Stimulated activated CD4-positive, alpha-beta T cell treated with anti-CD3 and anti-CD28 coated beads, Interleukin-2, amount 100 ng/mL, for 24 hours (primary cell): ENCODE results near the gene CCNI.
"Not testable (repeated sequence)": the region's sequence is repeated elsewhere in the genome, so short reads cannot be mapped to it uniquely, and the experiment has no call there.

Experiments
- DNase-seq, 2 donors: peaks; one replicate each; pipeline ENCODE4 v3.0.0-alpha.2; 2020

CCNI gene, protein sequence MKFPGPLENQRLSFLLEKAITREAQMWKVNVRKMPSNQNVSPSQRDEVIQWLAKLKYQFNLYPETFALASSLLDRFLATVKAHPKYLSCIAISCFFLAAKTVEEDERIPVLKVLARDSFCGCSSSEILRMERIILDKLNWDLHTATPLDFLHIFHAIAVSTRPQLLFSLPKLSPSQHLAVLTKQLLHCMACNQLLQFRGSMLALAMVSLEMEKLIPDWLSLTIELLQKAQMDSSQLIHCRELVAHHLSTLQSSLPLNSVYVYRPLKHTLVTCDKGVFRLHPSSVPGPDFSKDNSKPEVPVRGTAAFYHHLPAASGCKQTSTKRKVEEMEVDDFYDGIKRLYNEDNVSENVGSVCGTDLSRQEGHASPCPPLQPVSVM

GRCh38 chr4:77075869-77076799 lies at the start of gene CCNI:
TSS of gene CCNI (minus strand) at chr4:77075989. CDS start at chr4:77066362, 9,627 bp downstream.
- peak; percentile 91 to 93 for DNase-seq

DNA sequence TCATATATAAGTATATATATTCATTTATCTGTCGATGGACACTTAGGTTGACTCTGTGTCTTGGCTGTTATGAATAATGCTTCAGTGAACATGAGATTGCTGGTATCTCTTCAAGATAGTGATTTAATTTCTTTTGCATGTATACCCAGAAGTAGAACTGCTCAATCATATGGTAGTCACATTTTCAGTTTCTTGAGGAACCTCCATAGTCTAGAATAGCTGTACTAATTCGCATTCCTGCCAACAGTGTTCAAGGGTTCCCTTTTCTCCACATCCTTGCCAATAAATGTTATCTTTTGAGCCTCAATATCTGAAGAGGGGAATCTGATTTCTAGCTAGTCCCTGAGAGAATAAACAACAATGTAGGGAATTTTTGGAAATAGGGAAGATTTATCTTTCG lies 48.8 kb upstream of the CCNI start:
- no peak for DNase-seq

- DNase-seq, result no peak
Measured at GRCh38 chr4:77123411-77123810, 47.6 kb upstream of the CCNI start.

- no peak for DNase-seq
Measured at GRCh38 chr4:77122656-77123055, 46.9 kb upstream of the CCNI start.

GRCh38 chr4:77121736-77122240 lies 46.0 kb upstream of the CCNI start:
- DNase-seq, result no peak

- no peak for DNase-seq
Measured at GRCh38 chr4:77120886-77121508, 45.2 kb upstream of the CCNI start.

- no peak for DNase-seq
Measured at GRCh38 chr4:77117721-77118120, 41.9 kb upstream of the CCNI start.

- no peak for DNase-seq
Measured at GRCh38 chr4:77113069-77113468, 37.3 kb upstream of the CCNI start.

- no peak for DNase-seq
Measured at GRCh38 chr4:77110730-77111129, 34.9 kb upstream of the CCNI start.

DNA sequence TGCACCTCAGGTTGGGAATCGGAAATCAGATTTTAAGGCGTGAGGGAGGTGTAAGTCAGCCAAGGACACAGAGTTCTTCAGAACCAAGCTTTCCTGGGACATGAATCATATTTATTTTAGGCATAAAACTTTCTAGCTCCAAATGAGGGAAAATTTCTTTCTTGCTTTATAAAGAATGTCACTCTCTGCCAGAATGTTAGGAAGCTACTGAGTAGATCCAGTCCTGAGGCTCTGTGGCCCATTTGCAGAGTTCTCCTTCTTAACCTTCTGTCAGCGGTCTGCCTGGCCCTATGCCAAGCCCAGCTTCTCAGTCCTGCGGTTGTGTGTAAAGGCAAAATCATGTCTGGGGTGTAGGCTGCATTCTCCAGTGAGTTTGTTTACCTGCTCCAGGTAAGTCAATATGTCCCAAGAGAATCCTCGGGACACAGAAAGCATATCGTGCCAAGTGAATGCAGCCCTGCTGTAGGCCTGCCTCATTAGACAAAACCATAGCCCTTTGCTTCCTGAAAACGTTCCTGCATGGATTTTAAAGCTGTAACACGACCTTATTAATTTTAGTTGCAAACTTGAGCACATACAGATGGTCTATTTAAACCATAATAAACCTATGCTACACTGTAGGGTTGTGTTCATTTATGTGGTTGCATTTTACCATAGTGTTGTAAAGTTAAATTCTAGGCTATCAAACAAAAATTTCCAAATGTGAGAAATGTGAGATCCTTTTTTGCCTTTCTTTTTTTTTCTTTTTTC lies 29.2 kb upstream of the CCNI start:
- no peak for DNase-seq

GRCh38 chr4:77104388-77104787 lies 28.6 kb upstream of the CCNI start:
- no peak for DNase-seq

DNA sequence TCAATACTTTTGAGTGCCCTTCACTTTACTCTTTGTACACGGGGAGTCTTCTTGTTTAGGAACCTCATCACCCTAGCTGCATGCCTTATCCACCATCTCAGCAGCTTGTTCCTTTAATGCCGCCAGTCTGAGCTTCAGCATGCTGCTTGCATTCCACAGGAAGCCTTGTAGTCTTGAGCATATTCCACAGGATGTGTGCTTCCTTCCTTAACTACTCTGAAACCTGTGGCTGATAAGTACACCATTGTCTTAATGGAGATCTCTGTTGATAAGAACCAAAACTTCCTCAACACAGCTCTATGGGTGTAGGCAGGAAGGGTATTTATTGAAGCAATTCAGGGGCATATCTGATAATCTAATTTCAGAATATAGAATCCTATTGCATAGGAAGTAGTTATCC lies 24.4 kb upstream of the CCNI start:
- no peak for DNase-seq

DNA sequence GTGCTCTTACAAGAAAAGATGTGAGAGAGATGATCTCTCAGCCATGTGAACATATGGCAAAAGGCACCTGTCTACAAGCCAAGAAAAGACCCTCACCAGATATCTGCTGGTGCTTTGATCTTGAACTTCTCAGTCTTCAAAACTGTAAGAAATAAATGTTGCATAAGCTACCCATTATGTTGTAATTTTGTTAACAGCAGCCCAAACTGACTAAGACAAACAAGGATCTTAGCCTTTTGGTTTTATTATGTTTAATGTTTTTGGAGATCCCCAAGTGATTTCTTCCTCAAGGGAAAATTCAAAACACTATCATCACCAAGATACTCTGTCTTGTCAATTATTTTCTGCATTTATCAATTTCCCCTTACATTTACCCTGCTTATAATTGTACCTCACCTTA lies 21.8 kb upstream of the CCNI start:
- no peak for DNase-seq

GRCh38 chr4:77095101-77095821 lies 19.5 kb upstream of the CCNI start:
- DNase-seq, result peak; percentile 75 to 76

- no peak for DNase-seq
Measured at GRCh38 chr4:77094496-77094895, 18.7 kb upstream of the CCNI start.

DNA sequence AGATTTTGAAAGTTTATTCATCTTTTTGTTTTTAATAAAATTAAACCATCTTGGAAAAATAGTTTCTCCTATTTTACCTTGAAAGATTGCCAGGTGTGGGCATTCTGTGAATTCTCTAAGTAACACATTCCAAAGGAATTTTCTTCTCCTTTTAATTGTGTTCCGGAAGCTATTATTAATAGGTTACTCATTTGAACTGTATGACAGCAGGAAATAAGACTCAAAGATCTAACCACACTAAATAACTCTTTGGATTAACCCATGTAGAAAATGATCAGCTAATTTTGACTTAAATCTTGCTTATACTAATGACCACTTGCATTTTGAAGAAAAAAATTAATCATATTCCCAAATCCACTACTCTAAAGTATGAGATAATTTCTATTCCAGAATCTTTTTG lies 17.6 kb upstream of the CCNI start:
- DNase-seq, result no peak

DNA sequence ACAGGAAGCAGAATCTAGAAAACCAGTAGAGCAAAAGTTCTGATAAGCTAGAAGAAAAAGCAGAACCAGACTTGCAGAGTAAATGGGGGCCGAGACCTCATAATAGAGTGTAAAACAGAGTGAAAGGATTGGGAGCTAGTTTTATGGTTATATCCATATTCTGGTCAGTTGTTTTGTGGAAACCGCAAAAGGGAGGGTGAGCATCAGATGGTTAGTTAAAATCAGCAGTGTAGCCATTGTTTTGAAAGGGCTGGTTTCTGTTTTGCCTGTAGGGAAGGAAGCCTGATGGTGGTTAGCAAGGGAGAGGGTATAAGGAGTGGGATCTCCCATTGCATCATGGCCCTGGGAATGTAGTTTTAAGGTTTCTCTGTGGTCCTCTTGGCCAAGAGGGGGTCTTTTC lies 17.2 kb upstream of the CCNI start:
- no peak for DNase-seq

DNA sequence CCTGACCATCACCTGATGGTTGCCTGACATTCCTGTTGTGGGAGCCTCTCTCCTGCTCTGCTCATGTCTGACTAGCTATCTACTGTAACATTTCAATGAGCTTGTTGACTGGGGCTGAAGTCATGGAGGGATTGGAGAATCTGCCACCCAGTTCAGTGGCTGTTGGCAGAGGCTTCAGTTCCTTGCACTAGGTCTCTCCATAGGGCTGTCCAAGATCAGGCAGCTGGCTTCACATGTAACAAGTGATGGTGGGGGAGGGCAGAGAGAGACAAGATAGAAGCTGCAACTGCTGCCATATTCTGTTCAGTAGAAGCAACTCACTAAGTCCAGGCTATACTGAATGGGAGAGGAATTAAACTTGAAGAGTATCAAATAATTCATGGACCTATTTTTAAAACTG lies 14.1 kb upstream of the CCNI start:
- no peak for DNase-seq

GRCh38 chr4:77087027-77087426 lies 11.2 kb upstream of the CCNI start:
- DNase-seq, result not testable (repeated sequence)

- no peak for DNase-seq
Measured at GRCh38 chr4:77084019-77084639, 8.3 kb upstream of the CCNI start.

DNA sequence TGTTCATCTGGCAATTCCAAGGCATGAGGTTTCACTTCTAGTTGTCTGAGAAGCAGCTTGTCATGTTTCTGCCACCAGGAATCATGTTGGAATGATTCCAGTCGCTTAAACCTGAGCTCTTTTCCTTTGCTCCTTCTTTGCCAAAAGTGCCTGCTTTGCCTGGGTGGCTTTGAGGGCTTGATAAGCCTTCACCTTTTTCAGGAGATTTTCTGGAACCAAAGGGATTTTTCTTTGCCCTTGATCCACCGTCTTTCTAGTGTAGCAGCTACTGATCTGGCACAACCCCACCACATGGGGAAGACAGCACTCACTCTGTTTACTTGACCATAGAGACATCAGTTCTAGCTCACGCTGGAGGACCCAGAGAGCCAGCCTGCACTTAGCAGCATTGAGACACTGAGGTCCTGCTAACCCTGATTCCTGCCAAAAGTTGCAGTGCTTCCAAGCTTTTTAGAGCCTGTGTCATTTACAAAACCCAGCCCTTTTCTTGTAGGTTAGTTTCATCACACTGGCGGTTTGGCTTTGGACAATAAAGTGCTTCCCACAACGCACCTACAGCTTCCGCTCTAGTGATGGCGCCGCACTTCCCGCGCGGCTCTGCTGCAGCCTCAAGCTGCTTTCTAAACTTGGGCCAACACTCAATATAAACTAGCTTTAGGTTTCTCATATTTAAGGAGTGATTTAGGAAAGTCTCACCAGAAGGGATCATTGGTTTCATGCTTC lies 7.3 kb upstream of the CCNI start:
- no peak for DNase-seq
